ENCODE data around the gene DNA2.

DNA2 gene

DNA sequence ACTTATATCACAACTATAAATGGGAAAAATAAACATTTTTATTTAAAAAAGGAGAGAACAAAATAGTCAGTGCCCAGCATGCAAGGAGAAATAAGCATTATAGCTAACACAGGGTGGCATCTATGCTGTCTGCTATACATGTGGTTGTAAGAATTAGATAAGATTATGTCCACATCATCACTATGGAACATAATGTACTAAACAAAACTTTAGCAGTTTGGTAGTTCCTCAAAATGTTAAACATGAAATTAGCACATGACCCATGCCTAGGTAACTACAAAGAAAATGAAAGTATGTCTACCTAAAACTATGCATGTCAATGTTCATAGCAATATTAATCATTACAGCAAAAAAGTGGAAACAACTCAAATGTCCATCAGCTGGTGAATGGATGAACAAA, 36.0 kb downstream of the DNA2 start:
- Histone ChIP-seq H3K27ac (no peak overlapping the region), H3K9me3 (ENCODE audit: severe bottlenecking) (no peaks in the 10 kb centered on the region), H3K27me3 (ENCODE audit: insufficient read depth, low read depth, severe bottlenecking) (no peaks in the 10 kb centered on the region), H3K4me3 (ENCODE audit: low read depth, low read length) (no peak overlapping the region), H3K36me3 (peaks cover 77% of the 10 kb centered on the region)
- DNase-seq = no peak
- TF ChIP-seq, protein P1, sequence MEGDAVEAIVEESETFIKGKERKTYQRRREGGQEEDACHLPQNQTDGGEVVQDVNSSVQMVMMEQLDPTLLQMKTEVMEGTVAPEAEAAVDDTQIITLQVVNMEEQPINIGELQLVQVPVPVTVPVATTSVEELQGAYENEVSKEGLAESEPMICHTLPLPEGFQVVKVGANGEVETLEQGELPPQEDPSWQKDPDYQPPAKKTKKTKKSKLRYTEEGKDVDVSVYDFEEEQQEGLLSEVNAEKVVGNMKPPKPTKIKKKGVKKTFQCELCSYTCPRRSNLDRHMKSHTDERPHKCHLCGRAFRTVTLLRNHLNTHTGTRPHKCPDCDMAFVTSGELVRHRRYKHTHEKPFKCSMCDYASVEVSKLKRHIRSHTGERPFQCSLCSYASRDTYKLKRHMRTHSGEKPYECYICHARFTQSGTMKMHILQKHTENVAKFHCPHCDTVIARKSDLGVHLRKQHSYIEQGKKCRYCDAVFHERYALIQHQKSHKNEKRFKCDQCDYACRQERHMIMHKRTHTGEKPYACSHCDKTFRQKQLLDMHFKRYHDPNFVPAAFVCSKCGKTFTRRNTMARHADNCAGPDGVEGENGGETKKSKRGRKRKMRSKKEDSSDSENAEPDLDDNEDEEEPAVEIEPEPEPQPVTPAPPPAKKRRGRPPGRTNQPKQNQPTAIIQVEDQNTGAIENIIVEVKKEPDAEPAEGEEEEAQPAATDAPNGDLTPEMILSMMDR (IDR thresholded peaks at IDR 0.05; ENCODE audit: low read depth, low read length) = no peak

DNA sequence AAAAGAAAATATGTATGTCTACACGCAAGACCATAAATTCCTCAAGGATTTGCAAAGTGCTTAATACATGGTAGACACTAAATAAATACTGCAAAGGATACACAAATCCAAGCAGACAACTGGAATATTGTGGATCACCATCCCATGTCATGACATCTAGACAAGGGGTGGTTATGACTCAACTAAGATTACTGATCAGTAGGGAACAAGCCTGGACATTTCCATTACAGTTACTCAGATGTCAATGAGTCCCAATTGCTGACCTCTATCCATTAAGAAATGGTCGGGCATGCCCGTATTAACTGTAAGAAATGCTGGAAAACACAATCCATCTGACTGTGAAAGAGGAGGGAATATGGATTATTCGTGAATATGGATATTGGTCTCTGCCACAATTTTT, 37.1 kb downstream of the DNA2 start:
- H3K27ac ChIP-seq = no peak overlapping the region
- no peak overlapping the region for H3K4me3 ChIP-seq (ENCODE audit: low read depth, low read length)
- H3K36me3 ChIP-seq = peaks cover 80% of the 10 kb centered on the region
- H3K9me3 ChIP-seq (ENCODE audit: severe bottlenecking) = no peaks in the 10 kb centered on the region
- no peaks in the 10 kb centered on the region for H3K27me3 ChIP-seq (ENCODE audit: insufficient read depth, low read depth, severe bottlenecking)
- DNase-seq = no peak
- TF ChIP-seq, protein P1 (IDR thresholded peaks at IDR 0.05; ENCODE audit: low read depth, low read length) = no peak

DNA sequence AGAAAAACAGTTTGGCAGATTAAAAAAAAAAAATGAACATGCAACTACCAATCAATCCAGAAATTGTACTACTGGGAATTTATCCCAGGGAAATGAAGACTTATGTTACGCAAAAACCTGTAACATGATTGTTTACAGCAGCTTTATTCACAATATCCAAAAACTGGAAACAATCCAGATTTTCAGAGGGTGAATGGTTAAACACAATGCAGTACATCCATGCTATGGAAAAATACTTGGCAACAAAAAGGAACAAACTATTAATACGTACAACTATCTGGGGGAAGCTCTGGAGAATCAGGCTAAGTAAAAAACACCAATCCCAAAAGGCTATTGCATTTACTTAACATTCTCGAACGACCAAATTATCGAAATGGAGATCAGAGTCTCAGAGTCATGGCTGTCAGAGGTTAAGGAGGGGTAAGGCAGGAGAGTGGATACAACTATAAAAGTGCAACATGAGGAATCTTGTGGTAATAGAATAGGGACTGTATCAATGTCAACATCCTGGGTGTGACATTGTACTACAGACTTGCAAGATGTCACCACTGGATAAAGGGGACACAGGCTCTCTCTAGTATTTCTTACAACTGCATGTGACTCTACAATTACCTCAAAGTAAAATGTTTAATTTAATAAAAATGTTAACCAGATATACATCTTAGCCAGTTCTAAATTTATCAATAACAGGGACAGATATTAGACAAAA, 43.2 kb downstream of the DNA2 start:
- H3K27me3 ChIP-seq (ENCODE audit: insufficient read depth, low read depth, severe bottlenecking) = no peaks in the 10 kb centered on the region
- no peaks in the 10 kb centered on the region for H3K9me3 ChIP-seq (ENCODE audit: severe bottlenecking)
- H3K36me3 ChIP-seq = peaks cover 62% of the 10 kb centered on the region
- TF ChIP-seq, protein P1 (IDR thresholded peaks at IDR 0.05; ENCODE audit: low read depth, low read length) = no peak
- DNase-seq = no peak
- H3K4me3 ChIP-seq (ENCODE audit: low read depth, low read length) = no peak overlapping the region
- no peak overlapping the region for H3K27ac ChIP-seq

DNA sequence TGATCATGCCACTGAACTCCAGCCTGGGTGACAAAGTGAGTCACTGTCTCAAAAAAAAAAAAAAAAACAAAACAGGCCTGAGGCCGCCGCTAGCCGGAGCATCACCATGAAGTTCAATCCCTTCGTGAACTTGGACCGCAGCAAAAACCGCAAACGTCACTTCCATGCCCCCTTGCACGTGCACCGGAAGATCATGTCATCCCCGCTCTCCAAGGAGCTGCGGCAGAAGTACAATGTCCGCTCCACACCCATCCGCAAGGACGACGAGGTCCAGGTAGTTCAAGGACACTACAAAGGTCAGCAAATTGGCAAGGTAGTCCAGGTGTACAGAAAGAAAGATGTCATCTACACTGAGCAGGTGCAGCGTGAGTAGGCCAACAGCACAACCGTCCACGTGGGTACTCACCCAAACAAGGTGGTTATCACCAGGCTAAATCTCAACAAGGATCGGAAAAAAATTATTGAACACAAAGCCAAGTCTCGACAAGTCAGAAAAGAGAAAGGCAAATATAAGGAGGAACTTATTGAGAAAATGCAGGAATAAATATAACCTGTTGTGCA, 47.2 kb downstream of the DNA2 start:
- Histone ChIP-seq H3K27ac (no peak overlapping the region), H3K9me3 (ENCODE audit: severe bottlenecking) (no peaks in the 10 kb centered on the region), H3K36me3 (peaks cover 68% of the 10 kb centered on the region), H3K27me3 (ENCODE audit: insufficient read depth, low read depth, severe bottlenecking) (no peaks in the 10 kb centered on the region), H3K4me3 (ENCODE audit: low read depth, low read length) (no peak overlapping the region)
- TF ChIP-seq, protein P1 (IDR thresholded peaks at IDR 0.05; ENCODE audit: low read depth, low read length) = no peak
- DNase-seq = no peak

DNA sequence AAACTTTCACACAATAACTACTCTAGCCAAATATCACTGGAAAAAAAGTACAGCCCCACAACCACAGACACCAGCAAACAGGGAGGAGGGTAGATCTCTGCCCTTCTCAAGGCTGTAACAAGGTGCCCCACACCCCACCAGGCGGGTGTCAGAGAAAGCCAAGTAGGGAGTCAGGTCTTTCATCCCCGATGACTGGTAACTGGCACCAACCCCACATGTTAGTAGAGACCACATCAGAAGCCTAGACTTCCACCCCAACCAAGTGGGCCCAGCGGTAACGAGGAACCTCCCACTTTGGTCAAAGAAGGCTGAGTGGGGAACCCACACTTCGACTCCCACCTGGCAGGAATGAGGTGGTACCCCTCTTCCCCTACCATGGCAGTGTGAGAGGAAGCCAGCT, 48.3 kb downstream of the DNA2 start:
- Histone ChIP-seq H3K36me3 (peaks cover 70% of the 10 kb centered on the region), H3K9me3 (ENCODE audit: severe bottlenecking) (no peaks in the 10 kb centered on the region), H3K27ac (no peak overlapping the region), H3K4me3 (ENCODE audit: low read depth, low read length) (no peak overlapping the region), H3K27me3 (ENCODE audit: insufficient read depth, low read depth, severe bottlenecking) (no peaks in the 10 kb centered on the region)
- TF ChIP-seq, protein P1 (IDR thresholded peaks at IDR 0.05; ENCODE audit: low read depth, low read length) = no peak
- no peak for DNase-seq

DNA sequence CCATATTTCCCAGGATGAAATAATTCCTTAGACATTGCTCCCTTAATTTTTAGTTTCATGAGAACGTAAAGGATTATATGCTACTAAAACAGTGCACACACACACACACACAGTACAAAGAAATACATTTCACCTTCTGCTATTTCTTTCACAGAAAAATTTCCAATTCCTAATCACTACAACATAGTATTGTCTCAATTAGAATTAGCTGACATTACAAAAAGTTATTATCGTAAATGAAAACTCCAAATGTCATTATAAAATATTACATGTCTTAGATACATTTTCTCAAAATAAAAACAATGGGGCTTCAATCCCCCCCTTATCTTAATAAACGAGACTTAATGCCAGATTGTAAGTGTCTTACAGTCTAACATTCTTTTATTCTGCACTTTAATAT, 52.4 kb downstream of the DNA2 start:
- no peak overlapping the region for H3K27ac ChIP-seq
- TF ChIP-seq, protein P1 (IDR thresholded peaks at IDR 0.05; ENCODE audit: low read depth, low read length) = no peak
- no peaks in the 10 kb centered on the region for H3K9me3 ChIP-seq (ENCODE audit: severe bottlenecking)
- no peak overlapping the region for H3K4me3 ChIP-seq (ENCODE audit: low read depth, low read length)
- no peak for DNase-seq
- peaks cover 86% of the 10 kb centered on the region for H3K36me3 ChIP-seq
- H3K27me3 ChIP-seq (ENCODE audit: insufficient read depth, low read depth, severe bottlenecking) = no peaks in the 10 kb centered on the region

All from WERI-Rb-1 (cell line).